A673 (cell line): ENCODE measurements around the gene ARID3A. TPM values are rescaled to one million over a fixed set of nuclear protein-coding genes. Genes with fewer than 3 reads are reported as not detected.
A peak's percentile ranks its signal among the peaks of the same experiment; 100 is the strongest.
"Not testable (repeated sequence)": the region's sequence is repeated elsewhere in the genome, so short reads cannot be mapped to it uniquely, and the experiment has no call there.

ENCODE experiments used
- BruUV-seq: library from RNA; stranded (reverse); fragments of 400-500 nt; replicated peaks from 2 replicates; lab custom pipeline; 2021; lab: Mats Ljungman, UMichigan
- CTCF ChIA-PET: fragments of 300-600 bp; sonication (Branson Sonifier 250); formaldehyde crosslinking; loops from one replicate; lab custom pipeline; 2022; ENCODE audit warnings: antibody characterized with exemption; lab: Charles Lee
- POLR2A ChIA-PET: fragments of 300-600 bp; sonication (Branson Sonifier 250); formaldehyde crosslinking; loops from one replicate; lab custom pipeline; 2022; ENCODE audit warnings: antibody characterized with exemption; ENCODE audit not compliant: low non-redundant PET; lab: Charles Lee
- DNase-seq: peaks from one replicate; pipeline ENCODE4 v3.0.0-alpha.2; 2015; ENCODE audit warnings: low spot score
- H3K27ac ChIP-seq: fragments of 200-600 bp; sonication (generic); 2 replicates; pipeline ENCODE4 v1.5.1; 2016; ENCODE audit warnings: mixed run types, low read depth, mild to moderate bottlenecking, mixed read lengths, antibody characterized with exemption, low read length; ENCODE audit not compliant: poor library complexity, severe bottlenecking
- H3K27me3 ChIP-seq: fragments of 200-600 bp; sonication (generic); replicated peaks from 2 replicates; pipeline ENCODE4 v1.6.1; 2017; ENCODE audit warnings: mixed run types, low read depth, mild to moderate bottlenecking, mixed read lengths, antibody characterized with exemption, low read length; ENCODE audit not compliant: insufficient read depth, poor library complexity
- H3K36me3 ChIP-seq: fragments of 200-600 bp; sonication (generic); 2 replicates; pipeline ENCODE4 v1.6.1; 2016; ENCODE audit warnings: mixed run types, mild to moderate bottlenecking, mixed read lengths, antibody characterized with exemption, low read length; ENCODE audit not compliant: insufficient read depth, poor library complexity, severe bottlenecking
- H3K4me1 ChIP-seq: fragments of 200-600 bp; sonication (generic); 2 replicates; pipeline ENCODE4 v1.6.1; 2017; ENCODE audit warnings: mixed run types, mild to moderate bottlenecking, mixed read lengths, antibody characterized with exemption, low read length; ENCODE audit not compliant: insufficient read depth, poor library complexity, severe bottlenecking
- H3K4me3 ChIP-seq: fragments of 200-600 bp; sonication (generic); 2 replicates; pipeline ENCODE4 v1.5.1; 2016; ENCODE audit warnings: low read depth, mixed run types, mild to moderate bottlenecking, mixed read lengths, low read length; ENCODE audit not compliant: poor library complexity, severe bottlenecking
- H3K9me3 ChIP-seq: fragments of 200-600 bp; sonication (generic); 2 replicates; pipeline ENCODE4 v1.6.1; 2016; ENCODE audit warnings: mixed run types, low read depth, mild to moderate bottlenecking, mixed read lengths, antibody characterized with exemption, low read length; ENCODE audit not compliant: poor library complexity, severe bottlenecking
- EZH2 ChIP-seq: fragments of 200-600 bp; sonication (generic); IDR thresholded peaks from 2 replicates; pipeline ENCODE4 v1.6.1; 2017; ENCODE audit warnings: borderline replicate concordance, low read depth, mild to moderate bottlenecking, mixed read lengths, antibody characterized with exemption, low read length; ENCODE audit not compliant: poor library complexity, severe bottlenecking
- intact Hi-C: fragments of 100-400 bp; cut with micrococcal nuclease; formaldehyde crosslinking; loops from one replicate; pipeline ENCODE4 v1.10.0; 2022; ENCODE audit not compliant: unreplicated experiment
- total RNA-seq: library from RNA; stranded (reverse); gene quantifications from 2 replicates; pipeline ENCODE4 v1.2.3, GENCODE V29; 2021
- TF ChIP-seq, protein P1 (sequence below): fragments of 300-800, 200-600 bp; sonication (generic); conservative IDR thresholded peaks from 2 replicates; pipeline ENCODE4 v1.5.1; 2017; ENCODE audit warnings: low read depth, mild to moderate bottlenecking, antibody characterized with exemption, low read length, moderate library complexity, mixed read lengths

ARID3A gene
- total RNA-seq, 1 experiment from 2014 or later: 19.6 TPM

DNA sequence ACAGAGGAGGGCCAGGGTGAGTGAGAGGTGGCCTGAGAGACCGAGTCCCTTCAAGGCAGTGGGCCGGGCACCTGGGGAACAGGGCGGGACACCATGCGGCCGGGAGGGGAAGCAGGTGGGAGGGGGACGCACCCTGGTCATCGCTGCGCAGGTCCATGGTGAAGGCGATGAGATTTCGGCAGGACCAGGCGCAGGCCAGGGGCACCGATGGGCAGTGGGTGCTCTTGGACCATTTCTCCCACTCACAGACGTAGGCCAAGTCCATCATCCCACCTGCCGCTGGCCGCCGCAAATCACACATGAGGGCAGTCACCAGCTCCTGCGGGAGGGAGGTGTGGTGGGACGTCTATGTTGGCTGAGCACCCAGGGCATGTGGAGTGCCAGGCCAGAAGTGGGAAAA, 35.0 kb upstream of the ARID3A start:
- H3K9me3 ChIP-seq: no peaks in the 10 kb centered on the region
- no peaks in the 10 kb centered on the region for H3K27me3 ChIP-seq
- no peak overlapping the region for H3K4me3 ChIP-seq
- H3K36me3 ChIP-seq: peaks cover 24% of the 10 kb centered on the region
- BruUV-seq: no TSS peak
- ChIA-PET POLR2A (no interaction called here), CTCF (no interaction called here)
- no peak for DNase-seq
- intact Hi-C loops: no loop called here
- no peaks in the 10 kb centered on the region for H3K4me1 ChIP-seq
- TF ChIP-seq EZH2: no peak
- no peak overlapping the region for H3K27ac ChIP-seq

DNA sequence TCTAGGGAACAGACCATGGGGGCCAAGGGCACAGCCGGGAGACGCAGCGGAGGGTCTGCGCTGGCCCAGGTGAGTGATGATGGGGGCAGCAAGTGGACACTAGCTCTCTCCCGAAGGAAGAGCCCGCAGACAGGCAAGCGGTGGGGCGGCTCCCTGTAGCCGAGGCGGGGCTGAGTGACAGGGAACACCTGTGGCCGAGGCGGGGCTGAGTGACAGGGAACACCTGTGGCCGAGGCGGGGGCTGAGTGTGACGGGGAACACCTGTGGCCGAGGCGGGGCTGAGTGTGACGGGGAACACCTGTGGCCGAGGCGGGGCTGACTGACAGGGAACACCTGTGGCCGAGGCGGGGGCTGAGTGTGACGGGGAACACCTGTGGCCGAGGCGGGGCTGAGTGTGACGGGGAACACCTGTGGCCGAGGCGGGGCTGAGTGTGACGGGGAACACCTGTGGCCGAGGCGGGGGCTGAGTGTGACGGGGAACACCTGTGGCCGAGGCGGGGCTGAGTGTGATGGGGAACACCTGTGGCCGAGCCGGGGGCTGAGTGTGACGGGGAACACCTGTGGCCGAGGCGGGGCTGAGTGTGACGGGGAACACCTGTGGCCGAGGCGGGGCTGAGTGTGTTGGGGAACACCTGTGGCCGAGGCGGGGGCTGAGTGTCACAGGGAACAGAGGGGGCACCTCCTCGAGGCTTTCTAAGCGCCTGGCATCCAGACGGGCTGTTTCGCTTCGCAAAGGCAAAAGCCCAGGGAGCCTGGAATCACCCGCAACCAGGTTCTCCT, 34.2 kb upstream of the ARID3A start:
- intact Hi-C loops, CTCF ChIA-PET: not testable (repeated sequence)

DNA sequence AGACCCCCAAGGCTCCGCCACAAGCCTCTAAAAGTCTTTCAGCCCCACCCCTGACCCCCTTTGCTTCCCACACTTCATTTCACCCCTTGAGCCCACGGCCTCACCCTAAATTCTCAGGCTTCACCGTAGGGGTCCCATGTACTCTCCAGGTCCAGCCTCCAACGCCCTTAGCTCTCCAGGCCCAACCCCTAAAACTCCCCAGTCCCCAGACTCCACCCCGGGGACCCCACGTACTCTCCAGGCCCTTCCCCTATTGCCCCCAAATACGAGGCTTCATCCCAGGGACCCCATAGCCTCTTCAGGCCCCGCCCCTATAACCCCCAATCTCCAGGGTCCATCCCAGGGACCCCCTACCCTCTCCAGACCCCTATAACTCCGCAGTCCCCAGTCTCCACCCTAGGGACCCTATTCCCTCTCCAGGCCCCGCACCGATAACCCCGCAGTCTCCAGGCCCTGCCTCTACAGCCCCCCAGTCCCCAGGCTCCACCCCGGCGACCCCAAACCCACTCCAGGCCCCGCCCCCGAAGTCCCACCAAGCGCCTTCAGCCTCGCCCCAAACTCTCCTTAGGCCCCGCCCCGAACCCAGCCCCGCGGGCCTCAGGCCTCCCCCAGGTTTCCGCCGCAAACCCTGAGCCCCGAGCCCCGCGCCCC, 33.5 kb upstream of the ARID3A start:
- Histone ChIP-seq H3K27me3 (no peaks in the 10 kb centered on the region), H3K9me3 (no peaks in the 10 kb centered on the region), H3K4me3 (peak overlapping the region; percentile 82), H3K4me1 (no peaks in the 10 kb centered on the region), H3K36me3 (peaks cover 24% of the 10 kb centered on the region), H3K27ac (peak overlapping the region; percentile 98)
- no TSS peak for BruUV-seq
- CTCF ChIA-PET: no interaction called here
- intact Hi-C loops: no loop called here
- TF ChIP-seq, protein P1, sequence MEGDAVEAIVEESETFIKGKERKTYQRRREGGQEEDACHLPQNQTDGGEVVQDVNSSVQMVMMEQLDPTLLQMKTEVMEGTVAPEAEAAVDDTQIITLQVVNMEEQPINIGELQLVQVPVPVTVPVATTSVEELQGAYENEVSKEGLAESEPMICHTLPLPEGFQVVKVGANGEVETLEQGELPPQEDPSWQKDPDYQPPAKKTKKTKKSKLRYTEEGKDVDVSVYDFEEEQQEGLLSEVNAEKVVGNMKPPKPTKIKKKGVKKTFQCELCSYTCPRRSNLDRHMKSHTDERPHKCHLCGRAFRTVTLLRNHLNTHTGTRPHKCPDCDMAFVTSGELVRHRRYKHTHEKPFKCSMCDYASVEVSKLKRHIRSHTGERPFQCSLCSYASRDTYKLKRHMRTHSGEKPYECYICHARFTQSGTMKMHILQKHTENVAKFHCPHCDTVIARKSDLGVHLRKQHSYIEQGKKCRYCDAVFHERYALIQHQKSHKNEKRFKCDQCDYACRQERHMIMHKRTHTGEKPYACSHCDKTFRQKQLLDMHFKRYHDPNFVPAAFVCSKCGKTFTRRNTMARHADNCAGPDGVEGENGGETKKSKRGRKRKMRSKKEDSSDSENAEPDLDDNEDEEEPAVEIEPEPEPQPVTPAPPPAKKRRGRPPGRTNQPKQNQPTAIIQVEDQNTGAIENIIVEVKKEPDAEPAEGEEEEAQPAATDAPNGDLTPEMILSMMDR: no peak
- no peak for TF ChIP-seq EZH2
- peak; percentile 52 for DNase-seq
- POLR2A ChIA-PET: no interaction called here

More for the DNA sequence above, 34.2 kb upstream of the ARID3A start:
- BruUV-seq, POLR2A ChIA-PET, H3K4me1 ChIP-seq, DNase-seq, H3K9me3 ChIP-seq, H3K27me3 ChIP-seq: not testable (repeated sequence)
- H3K27ac ChIP-seq: peak overlapping the region; percentile 98
- peaks cover 24% of the 10 kb centered on the region for H3K36me3 ChIP-seq
- peak overlapping the region; percentile 82 for H3K4me3 ChIP-seq

DNA sequence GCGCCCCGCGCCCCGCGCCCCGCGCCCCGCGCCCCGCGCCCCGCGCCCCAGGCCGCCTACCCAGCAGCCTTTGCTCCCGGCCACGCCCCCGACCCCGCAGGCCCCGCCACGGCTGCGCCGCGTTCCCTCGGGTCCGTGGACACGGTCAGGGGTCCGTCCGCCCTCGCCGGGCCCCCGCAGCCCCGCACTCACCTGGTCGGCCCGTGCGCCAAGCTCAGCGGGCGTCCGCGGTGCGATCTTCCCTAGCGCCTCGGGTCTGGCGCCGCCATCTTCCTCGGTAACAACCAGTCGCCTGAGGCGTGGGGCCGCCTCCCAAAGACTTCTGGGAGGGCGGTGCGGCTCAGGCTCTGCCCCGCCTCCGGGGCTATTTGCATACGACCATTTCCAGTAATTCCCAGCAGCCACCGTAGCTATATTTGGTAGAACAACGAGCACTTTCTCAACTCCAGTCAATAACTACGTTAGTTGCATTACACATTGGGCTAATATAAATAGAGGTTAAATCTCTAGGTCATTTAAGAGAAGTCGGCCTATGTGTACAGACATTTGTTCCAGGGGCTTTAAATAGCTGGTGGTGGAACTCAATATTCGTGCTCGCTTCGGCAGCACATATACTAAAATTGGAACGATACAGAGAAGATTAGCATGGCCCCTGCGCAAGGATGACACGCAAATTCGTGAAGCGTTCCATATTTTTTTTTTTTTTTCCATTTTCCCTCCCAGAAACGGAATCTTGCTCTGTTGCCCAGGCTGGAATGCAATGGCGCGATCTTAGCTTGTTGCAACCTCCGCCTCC, 32.7 kb upstream of the ARID3A start, which contains the start of the genes MED16 and RNU6-9:
Gene MED16 (minus strand): TSS at position 294 of the 796 bp plus-strand sequence. CDS start 2,056 bp downstream, outside the sequence.
Gene RNU6-9 (plus strand): TSS at position 591 of the 796 bp plus-strand sequence.
- Histone ChIP-seq H3K9me3 (no peaks in the 10 kb centered on the region), H3K4me1 (no peaks in the 10 kb centered on the region), H3K27me3 (no peaks in the 10 kb centered on the region), H3K4me3 (peak within 1 kb of the TSS; percentile 82), H3K36me3 (peaks cover 21% of the 10 kb centered on the region), H3K27ac (peak within 1 kb of the TSS; percentile 98)
- DNase-seq: peak; percentile 95
- TF ChIP-seq EZH2: no peak
- no TSS peak for BruUV-seq
- intact Hi-C loops: no loop called here
- ChIA-PET CTCF (no interaction called here), POLR2A (interaction anchor here (1.0 kb wide), 1 partner anchor 100 kb away, joined by 3 read pairs; no protein-coding TSS in a partner anchor)
